ENCODE data around the gene SLC48A1.

DNA sequence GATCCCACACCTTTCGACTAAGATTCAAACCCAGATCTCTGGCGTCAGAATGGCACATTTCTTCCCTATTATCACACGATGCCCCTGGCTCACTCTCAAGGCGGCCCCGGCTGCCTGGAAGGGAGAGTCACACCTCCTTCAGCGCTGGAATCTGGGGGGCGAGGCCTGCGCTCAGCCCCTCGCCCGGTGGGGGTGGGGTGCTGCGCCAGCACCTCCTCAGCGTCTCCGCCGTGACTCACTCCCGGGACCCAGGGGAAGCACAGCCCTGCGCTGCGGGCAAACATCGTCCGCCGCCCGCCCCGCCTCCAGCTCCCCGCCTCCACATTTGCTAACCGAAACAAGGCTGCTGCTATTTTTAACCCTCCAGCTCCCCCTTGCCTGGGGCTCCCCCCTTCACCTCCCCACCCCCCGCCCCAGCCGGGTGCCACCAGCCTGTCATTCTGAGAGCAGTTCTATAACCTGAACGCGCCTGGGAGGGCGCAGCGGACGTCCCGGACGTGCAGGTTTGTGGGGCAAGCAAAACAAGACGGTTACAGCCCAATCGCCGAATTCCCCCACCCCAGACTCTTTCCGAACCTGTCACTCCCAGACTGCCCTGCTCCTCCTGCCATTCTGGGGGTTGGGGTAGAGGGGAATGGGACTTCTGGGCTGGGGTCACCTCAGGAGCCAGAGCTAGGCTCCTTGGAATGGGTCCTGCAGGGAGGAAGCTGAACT is 39.9 kb downstream of the SLC48A1 start:
- TF ChIP-seq, protein P1, sequence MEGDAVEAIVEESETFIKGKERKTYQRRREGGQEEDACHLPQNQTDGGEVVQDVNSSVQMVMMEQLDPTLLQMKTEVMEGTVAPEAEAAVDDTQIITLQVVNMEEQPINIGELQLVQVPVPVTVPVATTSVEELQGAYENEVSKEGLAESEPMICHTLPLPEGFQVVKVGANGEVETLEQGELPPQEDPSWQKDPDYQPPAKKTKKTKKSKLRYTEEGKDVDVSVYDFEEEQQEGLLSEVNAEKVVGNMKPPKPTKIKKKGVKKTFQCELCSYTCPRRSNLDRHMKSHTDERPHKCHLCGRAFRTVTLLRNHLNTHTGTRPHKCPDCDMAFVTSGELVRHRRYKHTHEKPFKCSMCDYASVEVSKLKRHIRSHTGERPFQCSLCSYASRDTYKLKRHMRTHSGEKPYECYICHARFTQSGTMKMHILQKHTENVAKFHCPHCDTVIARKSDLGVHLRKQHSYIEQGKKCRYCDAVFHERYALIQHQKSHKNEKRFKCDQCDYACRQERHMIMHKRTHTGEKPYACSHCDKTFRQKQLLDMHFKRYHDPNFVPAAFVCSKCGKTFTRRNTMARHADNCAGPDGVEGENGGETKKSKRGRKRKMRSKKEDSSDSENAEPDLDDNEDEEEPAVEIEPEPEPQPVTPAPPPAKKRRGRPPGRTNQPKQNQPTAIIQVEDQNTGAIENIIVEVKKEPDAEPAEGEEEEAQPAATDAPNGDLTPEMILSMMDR (IDR thresholded peaks at IDR 0.05; ENCODE audit: low read depth, low read length): peak; percentile 9; the same call in 1 of the 2 replicates
- no peak for TF ChIP-seq EZH2phosphoT487 (IDR thresholded peaks at IDR 0.05; ENCODE audit: low read depth)
